ENCODE data around the gene MYL10. TPM values are rescaled to one million over a fixed set of nuclear protein-coding genes. Genes with fewer than 3 reads are reported as not detected.

Gene MYL10
- total and polyA plus RNA-seq, 2 experiments from 2014 or later, result 1.3 TPM; not detected in 1

- H3K27me3 ChIP-seq (ENCODE audit: insufficient read depth), result no peaks in the 10 kb centered on the region
- H3K4me2 ChIP-seq, result no peak overlapping the region
- no peak for ATAC-seq
- H3K36me3 ChIP-seq (ENCODE audit: insufficient read depth), result no peaks in the 10 kb centered on the region
- Mint-ChIP-seq H3K27ac (no peak overlapping the region), H3K4me1 (peaks cover 14% of the 10 kb centered on the region), H3K36me3 (ENCODE audit: low read depth) (no peaks in the 10 kb centered on the region), H3K27me3 (ENCODE audit: insufficient read depth, low read depth, poor library complexity) (peaks cover 6% of the 10 kb centered on the region), H3K4me3 (no peak overlapping the region), H3K9me3 (no peaks in the 10 kb centered on the region)
- H3K4me1 ChIP-seq (ENCODE audit: insufficient read depth), result peaks cover 11% of the 10 kb centered on the region
- no peaks in the 10 kb centered on the region for H3K9me2 ChIP-seq (ENCODE audit: insufficient read depth)
- H3K27ac ChIP-seq (ENCODE audit: low read depth), result no peak overlapping the region
- H3K79me2 ChIP-seq (replicated peaks; ENCODE audit: insufficient read depth), result no peaks in the 10 kb centered on the region
- TF ChIP-seq JUNB (IDR thresholded peaks at IDR 0.05; ENCODE audit: unreplicated experiment) (no peak), CTCF (conservative IDR thresholded peaks at IDR 0.05; ENCODE audit: low read depth in 2 of 2) (no peak), EZH2 (IDR thresholded peaks at IDR 0.05; ENCODE audit: low read depth, unreplicated experiment) (no peak), REST (IDR thresholded peaks at IDR 0.05; ENCODE audit: unreplicated experiment) (no peak), ZNF462 (CRISPR knock-in tag; IDR thresholded peaks at IDR 0.05) (no peak), ZNF114 (CRISPR knock-in tag; IDR thresholded peaks at IDR 0.05) (no peak), POLR2AphosphoS5 (IDR thresholded peaks at IDR 0.05; ENCODE audit: low read depth) (no peak), ETS1 (IDR thresholded peaks at IDR 0.05) (no peak), ZNF331 (CRISPR knock-in tag; IDR thresholded peaks at IDR 0.05; ENCODE audit: low read depth) (no peak), STAT1 (IDR thresholded peaks at IDR 0.05; ENCODE audit: unreplicated experiment) (no peak), EZH2phosphoT487 (IDR thresholded peaks at IDR 0.05; ENCODE audit: unreplicated experiment) (no peak), NANOG (IDR thresholded peaks at IDR 0.05; ENCODE audit: borderline replicate concordance) (no peak), CREB1 (CRISPR knock-in tag; IDR thresholded peaks at IDR 0.05; ENCODE audit: low read depth) (no peak)
- DNase-seq (ENCODE audit: low spot score), result no peak
- H2AFZ ChIP-seq, result no peak overlapping the region
- no peaks in the 10 kb centered on the region for H4K20me1 ChIP-seq (replicated peaks; ENCODE audit: insufficient read depth)
- no peaks in the 10 kb centered on the region for H3F3A ChIP-seq (replicated peaks; ENCODE audit: low read depth)
- H3K4me3 ChIP-seq, result no peak overlapping the region
Observed at GRCh38 chr7:101678658-101679057, 49.6 kb upstream of the MYL10 start.

Data from GM23338 (cell line).